ENCODE measurements around the gene ID2. TPM values are rescaled to one million over a fixed set of nuclear protein-coding genes. Genes with fewer than 3 reads are reported as not detected.

ID2 gene
- total and polyA plus RNA-seq, 10 of the 15 experiments (the other 5 are each of a cell fraction or from before 2014, with no cell fraction given): 39.0 to 613 (median 73.6) TPM

DNA sequence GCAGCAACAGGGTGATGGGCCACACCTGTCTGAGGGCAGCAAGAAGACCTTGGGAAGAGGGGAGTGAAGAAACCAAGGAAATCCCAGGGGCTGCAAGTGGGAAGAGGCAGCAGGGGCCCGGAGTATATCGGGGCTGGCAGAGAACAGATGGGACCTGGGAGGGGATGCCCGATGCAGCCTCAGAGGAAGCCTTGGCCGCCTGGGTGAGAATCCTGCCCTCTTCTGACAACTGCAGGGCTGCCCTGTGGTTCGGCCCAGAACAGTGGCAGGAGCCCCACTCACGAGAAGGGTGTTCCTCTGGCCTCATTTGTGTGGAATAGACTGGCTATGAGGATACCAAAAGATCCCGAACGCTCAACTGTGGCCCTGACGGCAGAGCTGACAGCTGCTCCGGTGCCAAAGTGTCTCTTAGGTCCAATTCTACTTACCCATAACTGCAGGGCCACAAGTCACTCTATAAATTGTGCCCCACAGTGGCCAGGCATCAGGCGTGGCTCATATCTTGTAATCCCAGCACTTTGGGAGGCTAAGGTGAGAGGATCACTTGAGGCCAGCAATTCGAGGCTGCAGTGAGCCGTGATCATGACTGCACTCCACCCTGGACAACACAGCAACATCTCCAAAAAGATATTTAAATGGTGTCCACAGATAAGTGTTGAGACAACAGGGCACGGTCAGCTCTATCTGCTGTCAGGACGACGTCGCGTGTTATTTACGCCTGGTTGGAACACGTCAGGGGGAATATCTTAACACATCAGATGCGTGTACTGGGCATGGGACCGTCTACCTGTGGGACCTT lies 23.6 kb upstream of the ID2 start (continued):
- TF ChIP-seq, protein P1, sequence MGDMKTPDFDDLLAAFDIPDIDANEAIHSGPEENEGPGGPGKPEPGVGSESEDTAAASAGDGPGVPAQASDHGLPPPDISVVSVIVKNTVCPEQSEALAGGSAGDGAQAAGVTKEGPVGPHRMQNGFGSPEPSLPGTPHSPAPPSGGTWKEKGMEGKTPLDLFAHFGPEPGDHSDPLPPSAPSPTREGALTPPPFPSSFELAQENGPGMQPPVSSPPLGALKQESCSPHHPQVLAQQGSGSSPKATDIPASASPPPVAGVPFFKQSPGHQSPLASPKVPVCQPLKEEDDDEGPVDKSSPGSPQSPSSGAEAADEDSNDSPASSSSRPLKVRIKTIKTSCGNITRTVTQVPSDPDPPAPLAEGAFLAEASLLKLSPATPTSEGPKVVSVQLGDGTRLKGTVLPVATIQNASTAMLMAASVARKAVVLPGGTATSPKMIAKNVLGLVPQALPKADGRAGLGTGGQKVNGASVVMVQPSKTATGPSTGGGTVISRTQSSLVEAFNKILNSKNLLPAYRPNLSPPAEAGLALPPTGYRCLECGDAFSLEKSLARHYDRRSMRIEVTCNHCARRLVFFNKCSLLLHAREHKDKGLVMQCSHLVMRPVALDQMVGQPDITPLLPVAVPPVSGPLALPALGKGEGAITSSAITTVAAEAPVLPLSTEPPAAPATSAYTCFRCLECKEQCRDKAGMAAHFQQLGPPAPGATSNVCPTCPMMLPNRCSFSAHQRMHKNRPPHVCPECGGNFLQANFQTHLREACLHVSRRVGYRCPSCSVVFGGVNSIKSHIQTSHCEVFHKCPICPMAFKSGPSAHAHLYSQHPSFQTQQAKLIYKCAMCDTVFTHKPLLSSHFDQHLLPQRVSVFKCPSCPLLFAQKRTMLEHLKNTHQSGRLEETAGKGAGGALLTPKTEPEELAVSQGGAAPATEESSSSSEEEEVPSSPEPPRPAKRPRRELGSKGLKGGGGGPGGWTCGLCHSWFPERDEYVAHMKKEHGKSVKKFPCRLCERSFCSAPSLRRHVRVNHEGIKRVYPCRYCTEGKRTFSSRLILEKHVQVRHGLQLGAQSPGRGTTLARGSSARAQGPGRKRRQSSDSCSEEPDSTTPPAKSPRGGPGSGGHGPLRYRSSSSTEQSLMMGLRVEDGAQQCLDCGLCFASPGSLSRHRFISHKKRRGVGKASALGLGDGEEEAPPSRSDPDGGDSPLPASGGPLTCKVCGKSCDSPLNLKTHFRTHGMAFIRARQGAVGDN (IDR thresholded peaks at IDR 0.05): no peak

DNA sequence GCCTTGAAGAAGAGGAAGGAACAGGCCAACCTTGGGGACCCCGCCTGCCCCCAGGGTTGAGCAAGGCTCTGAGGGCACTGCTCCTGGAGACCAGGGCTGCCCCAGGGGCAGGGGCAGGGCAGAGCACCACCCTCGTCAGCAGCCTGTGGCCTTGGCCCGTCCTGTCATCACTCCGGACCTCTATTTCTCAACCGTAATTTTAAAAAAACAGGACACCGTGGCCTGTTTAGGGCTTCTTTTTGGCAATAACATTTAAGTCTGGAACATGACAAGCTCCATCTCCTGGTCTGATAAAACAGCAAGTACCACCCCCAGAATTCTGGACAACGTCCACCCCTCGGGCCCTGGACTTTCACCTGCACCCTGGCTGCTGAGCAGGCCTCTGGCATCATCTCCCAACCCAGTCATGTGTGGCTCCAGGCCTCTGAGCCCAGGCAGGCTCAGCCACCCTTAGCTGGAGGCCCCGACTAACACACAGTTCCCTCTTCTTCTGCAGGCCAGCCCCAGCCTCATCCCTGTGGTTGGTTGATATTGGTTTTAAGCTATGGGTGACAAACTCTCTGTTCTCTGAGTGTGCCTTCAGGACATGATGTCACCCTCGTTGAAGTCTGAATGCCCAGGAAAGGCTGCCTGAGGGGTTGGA lies 22.6 kb upstream of the ID2 start:
- RAD21 ChIA-PET (ENCODE audit: unreplicated experiment): no interaction called here
- no peaks in the 10 kb centered on the region; a peak in 1 of 4 replicates for H3K27me3 ChIP-seq (replicated peaks in 1 of 2; ENCODE audit: control insufficient read depth in 2 of 2, insufficient read depth in 2 of 2, low read length in 1 of 2)
- FAIRE-seq (no peak), ATAC-seq (peak; percentile 36; the same call in 2 of the 3 replicates), DNase-seq (ENCODE audit: low read depth, low spot score) (no peak)
- SMC1A ChIA-PET (ENCODE audit: uncharacterized antibody, unreplicated experiment): interaction anchor here (1.4 kb wide), 1 partner anchor 25 kb away, joined by 3 read pairs; no protein-coding TSS in a partner anchor
- H3K27ac ChIP-seq (ENCODE audit: control insufficient read depth, insufficient read depth): no peak overlapping the region
- no peak overlapping the region for H3K4me3 ChIP-seq
- in situ Hi-C loops (cut with MboI): no loop called here
- 35% methylated on average over 10 of the region's 10 CpGs for WGBS (ENCODE audit: insufficient coverage, insufficient replicate concordance, low lambda C conversion rate, missing lambda C conversion rate)
- CTCF ChIA-PET: no interaction called here
- intact Hi-C loops (cut with micrococcal nuclease; ENCODE audit: unreplicated experiment): no loop called here
- H4K20me1 ChIP-seq (ENCODE audit: control insufficient read depth, insufficient read depth): no peaks in the 10 kb centered on the region
- no TSS peak for BruUV-seq (replicated peaks)
- no peaks in the 10 kb centered on the region; the same call in 2 of the 3 replicates for H3K9me3 ChIP-seq (replicated peaks; ENCODE audit: control insufficient read depth, insufficient read depth, low read length)
- H3K4me1 ChIP-seq (ENCODE audit: control insufficient read depth, insufficient read depth, low read length): peaks cover 5% of the 10 kb centered on the region
- no peak overlapping the region for H3K9ac ChIP-seq (ENCODE audit: control insufficient read depth, insufficient read depth, low read length)
- no peak overlapping the region for H3K4me2 ChIP-seq (ENCODE audit: control insufficient read depth, insufficient read depth)
- H3K79me2 ChIP-seq (ENCODE audit: control insufficient read depth, insufficient read depth, low read length): no peaks in the 10 kb centered on the region
- no peaks in the 10 kb centered on the region for H3K36me3 ChIP-seq (ENCODE audit: control insufficient read depth in 2 of 2, insufficient read depth in 2 of 2, low read length in 1 of 2)
- no peak overlapping the region for H2AFZ ChIP-seq (ENCODE audit: control insufficient read depth, low read depth, low read length)
- POLR2A ChIA-PET: interaction anchor here (0.5 kb wide), 1 partner anchor 139 kb away, joined by 3 read pairs; no protein-coding TSS in a partner anchor
- TF ChIP-seq TCF12 (IDR thresholded peaks at IDR 0.05; ENCODE audit: low read depth, low read length) (no peak), GABPA (IDR thresholded peaks at IDR 0.05; ENCODE audit: low read depth) (no peak), MYB (IDR thresholded peaks at IDR 0.05; ENCODE audit: borderline replicate concordance, low read depth, low read length) (no peak), SIN3A (IDR thresholded peaks at IDR 0.05; ENCODE audit: low read depth, low read length) (no peak), TCF7 (IDR thresholded peaks at IDR 0.05; ENCODE audit: borderline replicate concordance) (no peak), CEBPB (IDR thresholded peaks at IDR 0.05; ENCODE audit: borderline replicate concordance in 1 of 2, low read depth in 2 of 2, low read length in 2 of 2) (no peak), CBX3 (IDR thresholded peaks at IDR 0.05; ENCODE audit: borderline replicate concordance, low read depth) (no peak), SREBF1 (IDR thresholded peaks at IDR 0.05; ENCODE audit: low read length) (no peak), BMI1 (IDR thresholded peaks at IDR 0.05; ENCODE audit: borderline replicate concordance) (no peak), IKZF1 (conservative IDR thresholded peaks at IDR 0.05) (no peak)
- TF ChIP-seq, protein P2, sequence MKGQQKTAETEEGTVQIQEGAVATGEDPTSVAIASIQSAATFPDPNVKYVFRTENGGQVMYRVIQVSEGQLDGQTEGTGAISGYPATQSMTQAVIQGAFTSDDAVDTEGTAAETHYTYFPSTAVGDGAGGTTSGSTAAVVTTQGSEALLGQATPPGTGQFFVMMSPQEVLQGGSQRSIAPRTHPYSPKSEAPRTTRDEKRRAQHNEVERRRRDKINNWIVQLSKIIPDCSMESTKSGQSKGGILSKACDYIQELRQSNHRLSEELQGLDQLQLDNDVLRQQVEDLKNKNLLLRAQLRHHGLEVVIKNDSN (IDR thresholded peaks at IDR 0.05; ENCODE audit: borderline replicate concordance, extremely low read length, insufficient read depth, low read depth, low read length): no peak
- TF ChIP-seq, protein P3, sequence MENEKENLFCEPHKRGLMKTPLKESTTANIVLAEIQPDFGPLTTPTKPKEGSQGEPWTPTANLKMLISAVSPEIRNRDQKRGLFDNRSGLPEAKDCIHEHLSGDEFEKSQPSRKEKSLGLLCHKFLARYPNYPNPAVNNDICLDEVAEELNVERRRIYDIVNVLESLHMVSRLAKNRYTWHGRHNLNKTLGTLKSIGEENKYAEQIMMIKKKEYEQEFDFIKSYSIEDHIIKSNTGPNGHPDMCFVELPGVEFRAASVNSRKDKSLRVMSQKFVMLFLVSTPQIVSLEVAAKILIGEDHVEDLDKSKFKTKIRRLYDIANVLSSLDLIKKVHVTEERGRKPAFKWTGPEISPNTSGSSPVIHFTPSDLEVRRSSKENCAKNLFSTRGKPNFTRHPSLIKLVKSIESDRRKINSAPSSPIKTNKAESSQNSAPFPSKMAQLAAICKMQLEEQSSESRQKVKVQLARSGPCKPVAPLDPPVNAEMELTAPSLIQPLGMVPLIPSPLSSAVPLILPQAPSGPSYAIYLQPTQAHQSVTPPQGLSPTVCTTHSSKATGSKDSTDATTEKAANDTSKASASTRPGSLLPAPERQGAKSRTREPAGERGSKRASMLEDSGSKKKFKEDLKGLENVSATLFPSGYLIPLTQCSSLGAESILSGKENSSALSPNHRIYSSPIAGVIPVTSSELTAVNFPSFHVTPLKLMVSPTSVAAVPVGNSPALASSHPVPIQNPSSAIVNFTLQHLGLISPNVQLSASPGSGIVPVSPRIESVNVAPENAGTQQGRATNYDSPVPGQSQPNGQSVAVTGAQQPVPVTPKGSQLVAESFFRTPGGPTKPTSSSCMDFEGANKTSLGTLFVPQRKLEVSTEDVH (IDR thresholded peaks at IDR 0.05; ENCODE audit: low read depth, partially characterized antibody): no peak

Data from GM12878 (cell line).